NCI-H2171 (cell line): ENCODE results near the gene BCL2A1.
A peak's percentile ranks its signal among the peaks of the same experiment; 100 is the strongest.
"Not testable (repeated sequence)": the region's sequence is repeated elsewhere in the genome, so short reads cannot be mapped to it uniquely, and the experiment has no call there.

ENCODE experiments used
- DNase-seq: peaks from one replicate; lab custom pipeline; 2025; lab: John Stamatoyannopoulos, UW

BCL2A1 gene

GRCh38 chr15:79970624-79971434 is at the start of gene BCL2A1:
Gene BCL2A1, minus strand, starts transcription at chr15:79971196. Its CDS starts 77 bp downstream, at chr15:79971119.
- DNase-seq = no peak

GRCh38 chr15:80020731-80021130 is 49.7 kb upstream of the BCL2A1 start:
- DNase-seq = no peak

- DNase-seq = not testable (repeated sequence)
These were observed 49.2 kb upstream of the BCL2A1 start for GRCh38 chr15:80020149-80020548.

- no peak for DNase-seq
These were observed 48.3 kb upstream of the BCL2A1 start for GRCh38 chr15:80019168-80019745.

- not testable (repeated sequence) for DNase-seq
These were observed 46.1 kb upstream of the BCL2A1 start for GRCh38 chr15:80017139-80017538.

- DNase-seq = not testable (repeated sequence)
These were observed 45.5 kb upstream of the BCL2A1 start for GRCh38 chr15:80016506-80016905.

GRCh38 chr15:80015156-80015555 is 44.2 kb upstream of the BCL2A1 start:
- DNase-seq = no peak

GRCh38 chr15:80014186-80014585 is 43.2 kb upstream of the BCL2A1 start:
- DNase-seq = not testable (repeated sequence)

- DNase-seq = no peak
These were observed 41.2 kb upstream of the BCL2A1 start for GRCh38 chr15:80012060-80012726.

- DNase-seq = no peak
These were observed 40.6 kb upstream of the BCL2A1 start for GRCh38 chr15:80011596-80011995.

GRCh38 chr15:80011041-80011523 is 40.1 kb upstream of the BCL2A1 start:
- not testable (repeated sequence) for DNase-seq

GRCh38 chr15:80010131-80010673 is 39.2 kb upstream of the BCL2A1 start:
- DNase-seq = no peak

- no peak for DNase-seq
These were observed 36.5 kb upstream of the BCL2A1 start for GRCh38 chr15:80007532-80007931.

- DNase-seq = no peak
These were observed 36.0 kb upstream of the BCL2A1 start for GRCh38 chr15:80006946-80007345.

- no peak for DNase-seq
These were observed 33.0 kb upstream of the BCL2A1 start for GRCh38 chr15:80003934-80004472.

- DNase-seq = peak; percentile 21
These were observed 32.2 kb upstream of the BCL2A1 start for GRCh38 chr15:80003171-80003570.

- DNase-seq = no peak
These were observed 31.3 kb upstream of the BCL2A1 start for GRCh38 chr15:80002267-80002666.

- DNase-seq = no peak
These were observed 23.6 kb upstream of the BCL2A1 start for GRCh38 chr15:79994615-79995014.

- DNase-seq = no peak
These were observed 20.8 kb upstream of the BCL2A1 start for GRCh38 chr15:79991826-79992225.

- no peak for DNase-seq
These were observed 20.0 kb upstream of the BCL2A1 start for GRCh38 chr15:79990997-79991334.

- DNase-seq = no peak
These were observed 19.4 kb upstream of the BCL2A1 start for GRCh38 chr15:79990280-79990996.

GRCh38 chr15:79989682-79990081 is 18.7 kb upstream of the BCL2A1 start:
- DNase-seq = no peak
